Inflammatory macrophage treated with lipopolysaccharide for 1 hour (primary cell): ENCODE measurements around the gene PON1.

Source experiments
- DNase-seq, 2 donors: peaks; one replicate each; pipeline ENCODE4 v3.0.0-alpha.2; 2020 to 2022

Gene PON1

GRCh38 chr7:95250571-95250970 lies 73.8 kb downstream of the PON1 start:
- DNase-seq, result no peak
